ENCODE measurements around the gene A2M.

A2M gene

DNA sequence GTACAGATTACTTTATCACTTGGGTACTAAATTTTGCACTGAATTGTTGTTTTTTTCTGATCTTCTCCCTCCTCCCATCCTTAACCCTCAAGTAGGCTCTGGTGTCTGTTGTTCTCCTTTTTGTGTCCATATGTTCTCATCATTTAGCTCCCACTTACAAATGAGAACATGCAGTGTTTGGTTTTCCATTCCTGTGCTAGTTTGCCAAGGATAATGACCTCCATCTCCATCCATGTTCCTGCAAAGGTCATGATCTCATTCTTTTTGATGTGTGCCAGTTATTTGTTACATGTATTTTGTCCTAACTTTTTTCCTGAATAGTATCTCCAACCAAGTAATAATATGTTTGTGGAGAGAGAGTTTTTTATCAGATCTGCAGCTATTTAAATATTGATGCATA, 44.2 kb downstream of the A2M start:
- DNase-seq = no peak

DNA sequence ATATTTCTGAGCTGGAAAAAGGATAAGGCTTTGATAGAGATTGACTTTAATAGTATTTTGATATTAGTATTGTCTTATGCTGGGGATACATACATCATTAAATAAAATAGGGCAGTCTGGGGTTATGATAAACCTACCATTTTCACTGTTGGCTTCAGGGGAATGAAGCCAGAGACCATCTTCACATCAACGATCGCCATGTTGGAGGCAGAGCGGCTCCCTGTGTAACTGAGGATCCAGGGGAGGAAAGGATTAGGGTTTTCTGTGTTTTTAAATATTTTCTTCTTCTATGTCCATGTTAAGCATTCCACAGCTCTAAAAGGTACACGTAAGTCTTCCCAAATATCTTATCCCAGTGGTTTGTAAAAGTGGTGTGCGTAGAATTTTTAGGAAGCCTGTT, 45.4 kb downstream of the A2M start:
- DNase-seq = no peak

DNA sequence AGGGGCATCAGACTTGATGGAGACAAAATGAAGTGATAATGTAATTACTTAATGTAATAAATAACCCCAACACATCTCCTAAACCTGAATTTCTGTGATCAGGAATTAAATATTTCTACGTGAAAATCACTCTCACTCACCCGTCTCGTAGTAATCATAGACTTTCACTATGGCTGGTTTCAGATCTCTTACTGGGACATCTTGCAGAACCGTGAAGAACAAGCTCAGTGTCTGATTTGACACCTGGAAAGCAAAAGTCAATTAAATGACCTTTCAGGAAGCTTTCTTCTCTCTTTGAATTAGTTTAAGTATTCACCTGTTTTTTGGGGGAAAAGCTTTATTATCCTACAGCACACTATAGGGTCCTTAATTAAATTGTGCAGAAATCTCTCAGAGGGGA, 47.1 kb downstream of the A2M start:
- no peak for DNase-seq

DNA sequence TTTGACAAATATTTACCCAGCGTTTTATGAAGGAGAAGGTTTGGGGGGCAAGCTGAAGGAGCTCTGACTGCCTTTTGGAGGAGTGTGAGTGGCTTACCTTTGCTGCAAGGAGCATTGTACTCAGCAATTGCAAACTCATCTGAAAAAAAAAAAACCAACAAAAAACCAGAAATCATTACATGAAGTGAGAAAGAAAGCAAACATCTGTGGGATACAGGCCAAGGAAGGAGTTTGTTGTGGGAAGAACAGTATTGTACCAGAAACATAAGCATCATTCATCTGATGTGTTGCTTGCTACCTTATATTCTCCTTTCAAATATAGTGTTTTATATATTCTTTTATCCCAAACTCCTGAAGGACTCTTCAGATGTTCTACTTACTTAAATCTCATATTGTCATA, 47.6 kb downstream of the A2M start:
- no peak for DNase-seq

DNA sequence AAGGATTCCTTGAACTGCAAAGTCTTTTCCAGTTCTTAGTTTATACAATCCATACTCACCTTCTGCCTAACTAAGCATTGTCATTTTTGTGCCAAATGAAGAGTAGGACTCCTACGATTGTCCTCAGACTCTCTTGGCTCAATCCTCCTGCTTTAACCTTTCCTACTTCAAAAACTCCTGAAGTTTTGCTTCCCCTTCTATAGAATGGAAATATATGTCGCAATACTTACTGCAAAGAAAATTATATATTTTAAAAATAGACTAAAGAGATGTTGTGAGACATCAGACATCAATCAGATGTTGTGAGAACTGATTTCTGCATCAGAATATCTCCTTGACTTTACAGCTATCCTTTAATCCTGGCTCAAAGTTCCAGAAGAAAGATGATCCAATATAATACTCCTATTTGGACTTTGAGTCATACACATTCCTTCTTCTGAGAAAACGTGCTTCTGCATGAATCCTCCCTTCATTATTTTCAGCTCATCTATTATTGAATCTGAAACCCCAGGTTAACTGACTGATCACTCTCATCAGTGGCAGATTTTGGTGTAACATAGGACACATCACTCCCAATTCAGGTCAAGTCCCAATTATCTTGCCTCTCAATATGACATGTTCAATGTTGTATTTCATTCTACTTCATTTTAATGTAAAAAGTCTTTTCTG, 48.8 kb downstream of the A2M start:
- DNase-seq = no peak

DNA sequence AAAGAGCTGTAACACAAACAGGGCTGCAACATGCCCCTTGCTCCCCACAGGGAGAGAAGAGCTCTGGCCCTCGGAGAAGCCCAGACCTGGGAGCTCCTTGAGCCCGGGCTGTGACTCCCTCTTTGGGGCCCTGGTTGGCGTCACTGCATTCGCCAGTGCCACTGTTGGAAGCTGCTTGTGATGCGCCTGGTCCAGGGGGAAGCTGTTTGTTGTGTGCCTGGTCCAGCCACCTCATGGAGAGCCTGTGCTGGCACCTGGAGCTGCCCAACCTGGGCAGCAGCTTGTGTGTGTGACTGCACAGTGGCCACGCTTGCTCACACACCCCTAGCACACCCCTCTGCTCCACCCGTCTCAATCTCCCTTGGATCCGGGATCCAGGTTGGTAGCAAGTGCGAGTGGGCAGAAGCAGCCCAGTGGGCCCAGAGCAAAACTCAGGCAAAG, 49.5 kb downstream of the A2M start:
- DNase-seq = no peak

DNA sequence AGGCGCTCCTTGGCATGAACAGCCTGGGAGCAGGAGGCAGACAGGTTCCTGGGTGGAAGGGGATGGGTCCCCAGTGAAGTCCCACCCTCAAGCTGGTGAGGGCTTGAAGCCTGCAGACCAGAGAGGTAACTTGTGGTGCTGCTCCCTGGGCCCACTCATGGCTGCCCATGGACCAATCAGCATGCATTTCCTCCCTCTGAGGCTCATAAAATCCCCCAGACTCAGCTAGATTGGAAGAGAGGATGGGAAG, 50.2 kb downstream of the A2M start:
- DNase-seq = no peak

DNA sequence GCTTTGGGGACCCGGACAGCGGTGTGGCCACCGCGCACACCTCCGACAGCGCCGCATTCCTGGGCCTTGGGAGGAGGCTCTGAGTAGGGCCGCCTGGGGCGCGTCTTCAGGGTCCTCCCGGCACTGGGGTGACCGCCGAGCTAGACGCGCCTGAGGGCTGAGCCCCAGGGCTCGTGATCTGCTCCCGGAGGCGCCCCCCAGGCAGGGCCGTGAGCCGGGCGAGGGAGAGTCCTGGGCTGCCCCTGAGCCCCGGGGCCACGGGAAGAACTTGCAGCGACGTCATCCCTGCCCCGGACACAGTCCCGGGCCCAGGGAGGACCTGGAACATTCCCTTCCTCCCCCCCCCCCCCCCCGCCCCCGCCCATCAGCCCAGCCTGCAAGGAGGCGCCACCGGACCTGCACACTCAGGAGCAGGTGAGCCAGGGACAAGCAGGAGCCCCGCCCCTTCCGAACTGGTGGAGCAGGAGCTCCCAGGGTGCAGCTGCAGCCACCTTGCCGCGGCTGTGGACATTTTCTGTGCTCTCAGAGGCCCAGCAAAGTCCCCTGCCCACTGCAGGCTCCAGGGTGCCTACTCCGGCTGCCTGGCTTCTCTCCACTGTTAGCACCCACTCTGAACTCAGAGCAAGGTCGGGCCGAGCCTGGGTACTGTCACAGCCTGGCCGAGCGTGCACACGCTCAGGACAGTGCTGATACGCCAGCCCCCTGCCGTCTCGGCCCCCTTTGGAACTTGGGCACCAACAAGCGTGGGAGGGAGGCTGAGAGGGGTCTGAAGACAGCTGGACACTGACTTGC, 50.7 kb downstream of the A2M start:
- DNase-seq = peak; percentile 87

DNA sequence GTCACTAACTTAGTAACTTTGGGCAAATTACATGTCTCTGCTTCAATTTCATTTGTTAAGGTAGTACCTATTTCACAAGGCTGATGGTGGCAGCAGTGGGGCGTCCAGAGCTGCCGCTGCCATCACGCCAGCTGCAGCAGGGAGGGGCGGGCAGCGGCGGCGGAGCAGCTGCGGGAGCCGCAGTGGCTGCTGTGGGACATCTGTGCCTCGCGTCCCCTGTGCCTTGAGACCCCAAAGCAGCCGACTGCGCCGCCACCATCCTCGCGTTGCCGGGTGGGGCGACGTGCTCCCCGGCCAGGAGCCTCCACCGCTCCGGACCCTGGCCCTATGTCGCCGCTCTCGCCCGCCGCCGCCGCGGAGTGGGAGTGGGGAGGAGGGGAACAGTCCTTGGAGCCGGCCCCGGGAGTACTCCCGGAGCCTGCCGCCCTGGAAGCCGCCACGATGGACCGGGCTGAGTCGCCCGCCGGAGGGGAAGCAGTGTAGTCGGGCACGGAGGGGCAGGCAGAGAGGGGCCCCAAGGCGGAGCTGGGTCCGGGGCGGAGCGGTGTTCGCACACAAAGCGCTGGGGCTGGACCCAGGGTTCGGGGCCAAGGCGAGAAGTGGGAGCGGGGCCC, 51.4 kb downstream of the A2M start:
- peak; percentile 73 for DNase-seq

DNA sequence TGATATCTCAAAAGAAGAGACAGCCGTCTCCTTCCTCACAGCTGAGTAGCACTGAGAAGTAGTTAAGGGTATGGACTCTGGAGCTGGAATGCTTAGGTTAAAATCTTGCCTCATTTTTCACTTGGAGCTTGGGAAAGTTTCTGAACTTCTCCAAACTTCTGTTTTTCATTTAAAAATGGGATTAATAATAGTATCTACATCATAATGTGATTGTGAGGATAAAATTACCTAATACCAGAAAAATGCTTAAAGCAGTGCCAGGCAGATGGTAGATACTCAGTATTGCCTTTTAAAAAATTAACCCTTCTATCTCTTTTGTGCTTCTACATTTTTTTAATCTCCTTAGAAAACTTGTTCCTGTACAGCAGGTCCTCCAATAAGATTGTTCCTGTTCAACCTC, 63.1 kb downstream of the A2M start:
- DNase-seq = no peak

DNA sequence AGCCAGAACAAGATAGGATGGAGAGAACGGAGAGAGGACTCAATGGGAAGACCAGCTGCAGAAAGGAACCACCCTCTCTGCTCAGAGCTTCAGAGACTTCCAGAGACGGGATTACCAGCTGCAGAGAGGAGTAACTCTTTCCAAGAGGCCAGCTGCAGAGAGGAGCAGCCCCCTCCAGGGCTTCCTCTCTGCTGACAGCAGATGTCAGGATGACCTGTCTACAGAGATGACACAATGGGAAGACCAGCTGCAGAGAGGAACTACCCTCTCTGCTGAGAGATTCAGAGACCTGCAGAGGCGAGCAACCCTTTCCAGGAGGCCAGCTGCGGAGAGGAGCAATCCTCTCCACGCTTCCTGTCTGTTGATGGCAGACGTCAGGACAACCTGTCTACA, 64.6 kb downstream of the A2M start:
- DNase-seq = no peak

DNA sequence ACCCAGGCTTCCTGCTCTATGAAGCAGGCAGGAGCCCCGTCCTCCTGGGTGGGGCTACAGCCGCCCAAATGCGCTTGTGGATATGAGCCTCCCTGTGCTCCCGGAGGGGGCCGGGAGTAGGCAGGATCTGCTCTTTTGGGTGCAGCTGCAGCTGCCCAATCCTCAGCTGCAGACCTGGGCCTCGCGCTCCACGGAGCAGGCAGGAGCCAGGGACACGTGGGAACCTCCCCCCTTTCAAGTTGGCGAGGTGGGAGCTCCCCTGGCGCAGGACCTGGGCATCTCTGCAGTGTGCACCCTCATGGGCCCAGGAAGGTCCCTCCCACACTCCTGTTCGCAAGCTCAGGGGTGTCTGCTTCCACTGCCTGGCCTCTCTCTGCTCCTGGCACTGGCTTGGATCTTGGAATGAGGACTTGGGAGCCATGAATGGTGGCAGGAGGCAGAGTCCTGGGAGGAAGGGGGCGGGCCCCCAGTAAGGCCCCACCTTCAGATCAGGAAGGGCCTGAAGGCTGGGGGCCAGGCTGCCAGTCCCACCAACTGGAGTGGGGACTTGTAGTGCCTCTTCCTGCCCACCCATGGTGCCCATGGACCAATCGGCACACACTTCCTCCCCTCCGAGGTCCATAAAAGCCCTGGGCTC, 65.1 kb downstream of the A2M start:
- no peak for DNase-seq

DNA sequence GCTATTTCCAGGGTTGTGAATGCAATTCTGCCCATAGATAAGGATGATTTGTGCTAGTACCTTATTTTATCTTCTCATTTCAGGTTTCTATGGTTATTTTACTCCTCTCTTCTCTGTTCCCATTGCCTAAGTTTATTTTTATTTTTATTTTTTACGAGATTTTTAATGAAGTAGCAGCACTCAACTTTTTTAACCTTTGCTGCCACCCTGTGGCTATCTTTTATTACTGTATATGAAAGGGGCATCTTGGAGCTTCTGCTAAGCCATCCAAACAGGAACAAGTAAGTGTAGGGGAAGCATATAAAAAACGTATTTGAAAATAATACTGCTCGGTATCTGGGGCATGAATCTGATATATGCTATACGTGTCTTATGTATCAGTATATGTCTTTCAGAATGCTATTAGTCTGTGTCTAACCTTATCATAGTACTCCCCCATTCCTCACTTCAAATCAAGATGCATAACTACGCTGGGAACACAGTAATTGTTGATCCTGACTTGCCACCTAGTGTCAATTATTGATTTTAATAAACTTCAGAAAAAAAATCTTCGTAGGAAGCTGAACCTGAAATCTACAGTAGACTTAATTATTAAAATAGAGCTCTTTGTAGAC, 66.1 kb downstream of the A2M start:
- no peak for DNase-seq

DNA sequence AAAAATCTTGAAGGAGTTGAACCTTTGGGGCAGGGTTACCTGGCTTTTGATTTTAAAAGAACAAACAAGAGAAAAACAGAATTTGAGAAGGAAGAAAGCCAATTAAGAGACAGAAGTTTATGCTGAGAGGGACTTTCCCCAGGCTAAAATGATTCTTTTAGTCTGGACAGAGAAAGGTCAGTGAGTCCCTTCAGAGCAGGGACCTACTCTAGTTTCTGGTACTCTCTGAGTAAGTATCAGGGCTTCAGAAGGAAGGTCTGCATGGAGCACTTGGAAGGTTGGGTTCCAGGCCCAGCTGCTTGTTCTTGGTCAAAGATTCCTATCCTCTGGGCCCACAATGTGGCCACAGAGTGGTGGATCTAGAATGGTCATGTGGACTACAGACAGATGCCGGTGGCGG, 66.8 kb downstream of the A2M start:
- DNase-seq = no peak

DNA sequence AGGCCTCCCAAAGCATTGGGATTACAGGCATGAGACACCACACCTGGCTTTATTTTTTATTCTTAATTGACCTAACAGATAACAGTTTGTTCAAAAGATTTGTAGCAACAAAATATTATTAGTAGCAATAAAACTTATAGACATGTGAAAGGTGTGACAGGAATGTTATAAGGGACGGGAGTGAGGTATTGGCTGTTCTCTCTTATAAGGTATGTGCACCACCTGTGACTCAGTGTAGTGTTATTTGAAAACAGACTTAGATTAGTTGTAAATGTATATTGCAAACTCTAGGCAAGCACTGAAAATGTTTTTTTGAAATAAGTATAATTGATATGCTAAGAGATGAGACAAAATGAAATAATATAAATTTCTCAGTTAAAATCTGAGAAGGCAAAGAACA, 68.6 kb downstream of the A2M start:
- no peak for DNase-seq

DNA sequence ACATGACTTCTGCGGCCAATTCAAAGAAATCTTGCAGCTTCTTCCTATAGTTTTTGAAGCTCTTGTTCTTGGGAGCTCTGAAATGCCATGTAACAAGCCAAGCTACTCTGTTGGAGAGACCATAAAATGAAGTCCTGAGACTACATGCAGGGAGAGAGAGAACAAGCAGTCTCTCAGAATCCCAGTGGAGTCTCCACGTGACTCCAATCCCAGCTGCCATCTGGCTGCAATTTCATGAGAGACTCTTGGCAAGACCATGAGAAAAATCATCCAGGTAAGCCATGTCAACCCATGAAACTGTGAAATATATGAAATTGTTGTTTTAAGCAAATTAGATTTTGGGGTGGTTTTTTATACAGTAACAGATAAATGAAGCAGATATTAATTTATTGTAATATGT, 72.0 kb downstream of the A2M start:
- no peak for DNase-seq

DNA sequence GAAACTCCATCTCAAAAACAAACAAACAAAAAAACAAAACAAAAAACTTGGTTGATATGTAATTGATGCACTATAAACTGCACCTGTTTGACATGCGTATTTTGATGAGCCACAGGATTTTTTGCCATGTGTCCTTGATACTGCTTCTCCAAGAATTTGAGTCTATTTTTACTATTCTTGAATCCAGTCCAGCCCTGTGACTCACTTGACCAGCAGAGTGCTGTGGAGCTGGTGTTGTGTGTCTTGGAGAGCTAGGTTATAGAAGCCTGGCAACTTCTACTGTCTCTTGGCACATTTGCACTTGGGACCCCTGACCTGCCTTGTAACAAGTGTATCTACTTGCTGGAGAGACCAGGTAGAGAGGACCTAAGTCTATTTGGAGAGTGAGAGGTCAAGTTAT, 74.4 kb downstream of the A2M start:
- no peak for DNase-seq

DNA sequence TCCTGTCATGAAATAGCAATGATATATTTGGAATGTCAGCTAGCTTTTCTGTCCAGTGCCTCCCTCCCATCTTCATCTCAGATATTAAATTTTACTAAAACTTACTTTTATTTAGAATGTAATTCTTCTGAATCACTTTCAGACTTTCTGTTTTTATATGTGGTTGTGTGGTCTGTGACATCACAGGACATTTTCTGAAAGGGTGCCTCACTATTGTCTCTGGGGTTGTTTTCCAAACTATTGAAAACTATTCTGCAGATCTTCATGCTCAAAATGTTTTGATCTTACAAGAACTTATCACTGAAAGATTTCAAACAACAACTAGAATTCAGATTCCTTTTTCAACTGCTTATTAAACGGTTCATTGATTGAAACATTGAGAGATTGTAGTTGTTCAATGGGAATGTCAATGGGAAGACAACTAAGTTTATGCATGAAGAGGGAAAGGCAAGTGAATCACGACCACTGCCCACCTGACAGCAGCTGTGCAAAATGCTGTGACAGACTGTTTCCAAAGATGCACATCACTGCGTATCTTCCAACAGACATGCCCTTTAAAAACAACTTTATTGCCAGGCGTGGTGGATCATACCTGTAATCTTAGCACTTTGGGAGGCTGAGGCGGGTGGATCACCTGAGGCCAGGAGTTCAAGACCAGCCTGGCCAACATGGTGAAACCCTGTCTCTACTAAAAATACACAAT, 75.1 kb downstream of the A2M start:
- no peak for DNase-seq

DNA sequence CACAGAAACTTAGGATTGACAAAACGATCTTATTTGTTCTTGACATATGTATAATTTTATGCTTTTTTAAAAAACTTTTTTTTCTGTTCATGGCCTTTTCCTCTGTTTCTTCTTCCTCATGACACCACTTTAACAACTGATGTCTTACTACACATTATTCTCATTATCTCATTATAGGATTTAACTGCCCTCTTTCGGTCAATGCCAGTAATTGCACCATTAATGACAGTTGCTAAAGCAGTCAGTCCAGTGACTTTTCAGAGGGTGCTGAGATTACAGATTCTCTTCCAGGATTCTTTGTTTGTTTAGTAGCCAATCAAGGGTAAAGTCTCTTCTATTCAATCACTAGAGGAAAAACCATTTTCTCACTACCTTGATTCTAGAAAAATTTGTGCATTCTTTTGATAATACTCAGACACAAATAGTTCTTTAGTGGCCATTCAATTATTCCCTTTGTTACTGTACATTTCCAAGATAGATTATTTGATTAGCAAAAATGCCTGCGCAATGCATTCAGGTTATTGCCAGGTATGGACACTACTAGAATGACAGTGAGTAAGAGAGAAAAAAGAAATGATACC, 76.2 kb downstream of the A2M start:
- DNase-seq = no peak

DNA sequence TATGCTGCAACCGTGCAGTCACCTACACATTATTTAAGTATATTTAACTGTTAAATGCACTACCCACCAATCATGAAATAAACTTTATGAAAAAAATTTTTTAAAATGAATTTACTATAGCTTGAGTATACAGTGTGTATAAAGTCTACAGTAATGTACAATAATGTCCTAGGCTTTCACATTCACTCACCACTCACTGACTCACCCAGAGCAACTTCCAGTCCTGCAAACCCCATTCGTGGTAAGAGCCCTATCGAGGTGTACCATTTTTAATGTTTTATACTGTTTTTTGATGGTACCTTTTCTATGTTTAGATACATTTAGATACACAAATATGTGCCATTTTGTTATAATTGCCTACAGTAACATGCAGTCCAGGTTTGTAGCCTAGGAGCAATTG, 78.3 kb downstream of the A2M start:
- no peak for DNase-seq

DNA sequence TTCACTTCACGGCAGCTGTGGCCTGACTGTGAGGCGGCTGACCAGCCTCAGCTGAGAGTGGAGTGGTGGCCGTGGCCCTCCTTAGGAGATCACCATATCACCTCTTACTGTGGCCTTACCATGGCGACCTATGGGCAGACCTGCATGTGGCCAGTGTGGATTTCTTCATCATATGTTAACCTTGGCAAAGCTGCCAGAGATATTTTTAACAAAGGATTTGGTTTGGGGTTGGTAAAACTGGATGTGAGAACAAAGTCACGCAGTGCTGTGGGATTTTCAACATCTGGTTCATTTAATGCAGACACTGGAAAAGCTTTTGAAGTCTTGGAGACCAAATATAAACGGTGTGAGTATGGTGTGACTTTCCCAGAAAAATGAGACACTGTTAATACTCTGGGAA, 79.5 kb downstream of the A2M start:
- DNase-seq = no peak

DNA sequence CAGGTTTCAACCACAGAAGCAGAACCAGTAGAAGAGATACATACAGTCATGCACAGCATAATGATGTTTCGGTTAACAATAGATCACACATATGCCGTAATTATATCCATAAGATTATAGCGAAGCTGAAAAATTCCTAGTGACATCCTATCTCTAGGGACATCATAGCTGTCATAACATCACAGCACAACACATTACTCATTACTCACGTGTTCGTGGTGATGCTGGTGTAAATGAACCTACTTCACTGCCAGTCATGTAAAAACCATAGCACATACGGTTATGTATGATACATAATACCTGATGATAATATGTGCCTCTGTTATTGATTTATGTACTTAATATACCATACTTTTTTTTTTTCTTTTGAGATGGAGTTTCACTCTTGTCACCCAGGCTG, 81.6 kb downstream of the A2M start:
- DNase-seq = no peak

All from left hindlimb (tissue), 1 donor.